Lung microvascular endothelial cell (primary cell): Measurements from ENCODE around the gene HTT-AS. TPM values are rescaled to one million over a fixed set of nuclear protein-coding genes. Genes with fewer than 3 reads are reported as not detected.

ENCODE experiments used
- DNase-seq, 2 donors: peaks; one replicate each; pipeline versions ENCODE4 v3.0.0 to v3.0.0-alpha.2; 2010; ENCODE audit warnings: low read depth in 2 of 2
- total RNA-seq: library from RNA; depleted of rRNA; stranded (reverse); fragments of >200 nt; gene quantifications from 2 replicates; pipeline ENCODE4 v1.2.1, GENCODE V29; 2014

HTT-AS gene
- total RNA-seq, 1 donor from 2014 or later = not detected

- DNase-seq = no peak
Observed at GRCh38 chr4:3087115-3087797, 12.9 kb upstream of the HTT-AS start.

GRCh38 chr4:3085948-3086670 is 11.8 kb upstream of the HTT-AS start:
- DNase-seq = no peak

DNA sequence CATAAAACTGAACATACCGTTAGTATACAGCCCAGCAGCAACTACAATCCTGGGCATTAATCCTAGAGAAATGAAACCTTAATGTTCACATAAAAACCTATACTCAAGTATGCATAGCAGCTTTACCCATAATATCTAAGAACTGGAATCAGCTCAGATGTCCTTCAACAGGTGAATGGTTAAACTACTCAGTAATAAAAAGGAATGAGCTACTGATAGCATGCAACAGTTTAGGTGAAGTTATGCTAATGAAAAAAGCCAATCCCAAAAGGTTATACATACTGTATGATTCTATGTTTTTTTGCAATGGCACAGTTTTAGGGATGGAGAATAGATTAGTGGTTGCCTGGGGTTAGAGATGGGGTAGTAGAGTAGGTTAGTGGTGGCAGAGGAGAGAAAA is 9.4 kb upstream of the HTT-AS start:
- no peak for DNase-seq

- DNase-seq = no peak
Observed at GRCh38 chr4:3082925-3083515, 8.7 kb upstream of the HTT-AS start.

DNA sequence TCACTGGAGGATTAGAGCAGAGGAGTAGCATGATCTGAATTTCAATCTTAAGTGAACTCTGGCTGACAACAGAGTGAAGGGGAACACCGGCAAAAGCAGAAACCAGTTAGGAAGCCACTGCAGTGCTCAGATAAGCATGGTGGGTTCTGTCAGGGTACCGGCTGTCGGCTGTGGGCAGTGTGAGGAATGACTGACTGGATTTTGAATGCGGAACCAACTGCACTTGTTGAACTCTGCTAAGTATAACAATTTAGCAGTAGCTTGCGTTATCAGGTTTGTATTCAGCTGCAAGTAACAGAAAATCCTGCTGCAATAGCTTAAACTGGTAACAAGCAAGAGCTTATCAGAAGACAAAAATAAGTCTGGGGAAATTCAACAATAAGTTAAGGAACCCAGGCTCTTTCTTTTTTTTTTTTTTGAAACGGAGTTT is 5.4 kb upstream of the HTT-AS start:
- no peak for DNase-seq

DNA sequence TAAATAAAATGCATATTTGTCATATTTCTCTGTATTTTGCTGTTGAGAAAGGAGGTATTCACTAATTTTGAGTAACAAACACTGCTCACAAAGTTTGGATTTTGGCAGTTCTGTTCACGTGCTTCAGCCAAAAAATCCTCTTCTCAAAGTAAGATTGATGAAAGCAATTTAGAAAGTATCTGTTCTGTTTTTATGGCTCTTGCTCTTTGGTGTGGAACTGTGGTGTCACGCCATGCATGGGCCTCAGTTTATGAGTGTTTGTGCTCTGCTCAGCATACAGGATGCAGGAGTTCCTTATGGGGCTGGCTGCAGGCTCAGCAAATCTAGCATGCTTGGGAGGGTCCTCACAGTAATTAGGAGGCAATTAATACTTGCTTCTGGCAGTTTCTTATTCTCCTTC is 3.5 kb upstream of the HTT-AS start:
- no peak for DNase-seq

DNA sequence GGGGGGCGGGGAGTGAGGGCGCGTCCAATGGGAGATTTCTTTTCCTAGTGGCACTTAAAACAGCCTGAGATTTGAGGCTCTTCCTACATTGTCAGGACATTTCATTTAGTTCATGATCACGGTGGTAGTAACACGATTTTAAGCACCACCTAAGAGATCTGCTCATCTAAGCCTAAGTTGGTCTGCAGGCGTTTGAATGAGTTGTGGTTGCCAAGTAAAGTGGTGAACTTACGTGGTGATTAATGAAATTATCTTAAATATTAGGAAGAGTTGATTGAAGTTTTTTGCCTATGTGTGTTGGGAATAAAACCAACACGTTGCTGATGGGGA is 1.3 kb upstream of the HTT-AS start:
- no peak for DNase-seq

GRCh38 chr4:3074846-3075651 is 711 bp upstream of the HTT-AS start:
- peak; percentile 59 to 77 for DNase-seq

DNA sequence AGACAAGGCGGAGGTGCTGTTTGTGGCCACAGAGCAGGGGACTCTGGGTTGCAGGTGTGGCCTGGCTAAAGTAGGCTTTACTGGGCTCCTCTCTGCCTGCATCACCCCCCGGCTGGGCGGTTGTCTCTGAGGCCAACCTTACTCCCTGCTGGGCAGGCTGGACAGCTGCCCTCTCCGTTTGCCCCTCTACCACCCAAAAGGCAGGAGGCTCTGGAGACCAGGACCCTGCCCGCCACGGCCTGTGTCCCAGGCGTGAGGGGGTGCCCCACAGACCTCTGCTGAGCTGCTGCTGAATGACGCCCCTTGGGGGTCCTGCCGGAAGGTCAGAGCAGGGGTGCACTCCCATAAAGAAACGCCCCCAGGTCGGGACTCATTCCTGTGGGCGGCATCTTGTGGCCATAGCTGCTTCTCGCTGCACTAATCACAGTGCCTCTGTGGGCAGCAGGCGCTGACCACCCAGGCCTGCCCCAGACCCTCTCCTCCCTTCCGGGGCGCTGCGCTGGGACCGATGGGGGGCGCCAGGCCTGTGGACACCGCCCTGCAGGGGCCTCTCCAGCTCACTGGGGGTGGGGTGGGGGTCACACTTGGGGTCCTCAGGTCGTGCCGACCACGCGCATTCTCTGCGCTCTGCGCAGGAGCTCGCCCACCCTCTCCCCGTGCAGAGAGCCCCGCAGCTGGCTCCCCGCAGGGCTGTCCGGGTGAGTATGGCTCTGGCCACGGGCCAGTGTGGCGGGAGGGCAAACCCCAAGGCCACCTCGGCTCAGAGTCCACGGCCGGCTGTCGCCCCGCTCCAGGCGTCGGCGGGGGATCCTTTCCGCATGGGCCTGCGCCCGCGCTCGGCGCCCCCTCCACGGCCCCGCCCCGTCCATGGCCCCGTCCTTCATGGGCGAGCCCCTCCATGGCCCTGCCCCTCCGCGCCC is 920 bp downstream of the HTT-AS start:
- peak in 1 of 2 donors; percentile 3 for DNase-seq

- DNase-seq = no peak
Observed at GRCh38 chr4:3071811-3072210, 2.5 kb downstream of the HTT-AS start.

DNA sequence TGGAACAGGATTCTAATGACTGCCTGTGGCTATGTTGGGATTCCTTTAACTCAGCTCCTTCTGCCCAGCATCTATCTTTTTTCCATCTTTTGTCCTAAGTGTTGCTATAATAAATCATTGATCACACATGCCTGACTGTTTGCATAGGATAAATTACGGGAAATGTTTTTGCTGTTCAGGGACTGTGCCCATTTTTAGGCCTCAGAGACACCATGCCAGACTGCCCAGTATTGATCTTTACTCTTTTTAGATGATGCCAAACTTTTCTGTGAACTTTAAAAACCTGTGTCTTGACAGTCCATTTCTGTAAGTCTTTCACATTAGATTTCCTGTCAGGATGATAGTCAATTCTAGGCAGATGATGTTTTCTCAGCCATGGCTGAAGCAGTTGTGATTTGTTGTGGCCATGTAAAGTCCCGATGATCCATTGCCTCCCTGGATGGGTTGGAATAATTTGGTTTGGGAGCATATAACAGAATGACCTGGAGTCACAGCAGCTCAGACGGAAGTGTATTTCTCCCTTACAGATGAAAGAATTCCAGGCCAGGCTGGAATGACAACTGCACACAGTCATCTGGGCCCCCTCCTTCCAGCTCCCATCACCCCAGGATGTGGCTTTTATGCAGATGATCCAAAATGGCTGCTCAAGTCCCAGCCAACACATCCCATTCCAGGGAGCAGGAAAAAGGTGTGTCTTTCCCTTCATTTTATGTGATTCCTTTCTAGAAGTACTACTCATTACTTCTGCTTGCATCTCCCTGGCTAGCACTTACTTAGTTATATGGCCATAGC is 3.4 kb downstream of the HTT-AS start:
- DNase-seq = no peak

DNA sequence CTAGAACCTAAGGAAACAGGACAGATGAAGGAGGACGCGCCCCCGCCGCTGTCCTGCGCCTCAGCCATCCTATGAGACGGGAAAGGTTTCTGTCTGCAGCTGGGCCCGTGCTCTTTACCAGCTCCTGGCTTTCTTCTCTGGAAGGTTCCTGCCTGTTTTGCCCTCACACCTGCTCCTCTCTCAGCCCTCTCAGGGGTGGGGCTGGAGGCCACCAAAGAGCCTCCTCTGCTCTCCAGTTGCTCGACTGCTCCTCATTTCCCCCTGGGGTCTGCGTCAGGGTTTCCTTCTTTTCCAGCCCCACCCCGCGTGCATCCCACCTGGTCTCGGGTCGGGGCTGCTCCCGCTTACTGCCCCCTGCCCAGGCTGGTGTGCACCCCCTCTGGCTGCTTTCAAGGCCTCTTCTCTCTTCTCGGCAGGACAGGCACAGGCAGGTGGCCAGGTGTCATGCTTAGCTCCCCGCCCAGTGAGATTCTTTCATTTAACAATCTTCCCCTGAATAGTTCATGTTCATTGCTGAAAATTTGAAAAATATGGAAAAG is 4.6 kb downstream of the HTT-AS start:
- DNase-seq = no peak

DNA sequence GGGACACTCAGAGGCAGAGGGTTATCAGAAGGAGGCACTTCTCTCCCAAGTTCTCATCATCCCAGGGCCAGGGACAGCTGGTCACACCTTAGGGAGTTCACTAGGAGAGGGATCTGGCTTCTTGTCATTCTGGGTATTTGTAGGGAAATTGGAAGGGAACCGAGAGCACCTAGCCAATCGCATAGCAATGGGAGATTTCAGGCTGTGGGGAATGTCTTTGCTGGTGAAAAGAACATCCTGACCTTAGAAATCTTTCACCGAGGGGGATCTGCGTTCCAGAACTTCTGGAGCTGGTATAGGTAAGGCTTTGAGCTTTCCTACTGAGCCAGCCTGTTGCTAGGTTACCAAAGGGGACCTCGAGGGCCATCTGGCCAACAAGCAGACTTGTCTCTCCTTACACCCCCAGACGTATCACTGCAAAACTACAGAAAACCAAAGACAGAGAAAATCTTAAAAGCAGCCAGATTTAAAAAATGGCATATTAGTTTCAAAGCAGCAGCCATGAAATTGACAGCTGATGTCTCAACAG is 6.8 kb downstream of the HTT-AS start:
- DNase-seq = no peak

DNA sequence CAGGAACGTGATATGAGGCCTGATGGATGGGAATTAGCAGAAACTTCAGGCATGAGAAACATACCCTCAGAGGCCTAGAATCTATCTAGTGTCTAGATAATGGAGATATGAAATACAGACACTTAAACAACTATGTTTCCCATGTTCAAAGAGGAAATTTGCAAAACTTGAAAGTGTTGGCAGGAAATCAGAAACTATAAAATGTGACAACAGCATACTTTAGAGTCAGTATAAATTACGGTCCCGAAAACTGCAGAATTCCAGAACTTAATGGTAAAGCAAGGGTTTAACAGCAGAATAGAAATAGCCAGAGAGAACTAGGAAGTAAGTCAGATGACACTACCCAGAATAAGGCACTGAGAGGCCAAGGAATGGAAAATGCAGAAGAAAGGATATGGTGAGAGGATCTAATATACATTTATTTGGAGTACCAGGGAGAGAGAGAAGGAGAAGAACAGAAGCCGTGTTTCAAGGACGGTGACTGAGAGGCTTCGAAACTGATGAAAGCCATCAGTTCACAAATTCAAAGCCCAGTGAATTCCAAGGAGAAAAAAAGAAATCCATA is 7.4 kb downstream of the HTT-AS start:
- no peak for DNase-seq

GRCh38 chr4:3065551-3065950 is 8.8 kb downstream of the HTT-AS start:
- no peak for DNase-seq

GRCh38 chr4:3062471-3062870 is 11.9 kb downstream of the HTT-AS start:
- peak in 1 of 2 donors; percentile 21 for DNase-seq

DNA sequence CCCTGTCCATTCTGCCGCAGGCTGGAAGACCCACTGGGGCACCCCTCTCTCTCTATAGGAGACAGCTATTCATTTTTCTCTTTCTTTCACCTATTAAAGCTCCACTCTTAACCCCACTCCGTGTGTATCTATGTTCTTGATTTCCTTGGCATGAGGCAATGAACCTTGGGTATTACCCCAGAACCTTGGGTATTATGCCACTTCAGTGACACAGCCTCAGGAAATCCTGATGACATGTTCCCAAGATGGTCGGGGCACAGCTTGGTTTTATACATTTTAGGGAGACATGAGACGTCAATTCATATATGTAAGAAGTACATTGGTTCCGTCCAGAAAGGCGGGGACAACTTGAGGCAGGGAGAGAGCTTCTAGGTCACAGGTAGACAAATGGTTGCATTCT is 13.4 kb downstream of the HTT-AS start:
- no peak for DNase-seq

GRCh38 chr4:3059943-3060342 is 14.4 kb downstream of the HTT-AS start:
- DNase-seq = no peak

- DNase-seq = no peak
Observed at GRCh38 chr4:3054169-3054759, 20.1 kb downstream of the HTT-AS start.
